ENCODE measurements around the gene MORN4. TPM values are rescaled to one million over a fixed set of nuclear protein-coding genes. Genes with fewer than 3 reads are reported as not detected.

The MORN4 gene
- polyA plus RNA-seq, 1 of the 3 experiments (the other 2 are of a cell fraction), result 31.4 TPM

- WGBS (ENCODE audit: low lambda C conversion rate), result 95% methylated on average over 16 of the region's 16 CpGs
- no peak for DNase-seq
- POLR2A ChIA-PET, result interaction anchor here (1.3 kb wide), 1 partner anchor 37 kb away, joined by 3 read pairs; no protein-coding TSS in a partner anchor
- H3K27ac ChIP-seq (ENCODE audit: low read depth in 2 of 2, low read length in 1 of 2), result no peak overlapping the region
- peaks cover 11 to 31% of the 10 kb centered on the region in 2 experiments for H3K36me3 ChIP-seq (replicated peaks in 1 of 2; ENCODE audit: control insufficient read depth in 1 of 2, insufficient read depth in 2 of 2, low read length in 1 of 2)
- H3K4me1 ChIP-seq (ENCODE audit: control insufficient read depth in 1 of 2, insufficient read depth in 2 of 2, low read depth in 1 of 2, low read length in 1 of 2), result peaks cover 6 to 15% of the 10 kb centered on the region in 2 experiments; a peak in 2 of 4 replicates
- peaks cover under 1% of the 10 kb centered on the region for H3F3A ChIP-seq (replicated peaks; ENCODE audit: insufficient read depth)
- no peaks in the 10 kb centered on the region for H4K20me1 ChIP-seq (ENCODE audit: insufficient read depth)
- H3K4me2 ChIP-seq, result no peak overlapping the region
- H3K9me3 ChIP-seq, result no peaks in the 10 kb centered on the region
- H3K79me2 ChIP-seq (ENCODE audit: insufficient read depth), result peaks cover 2% of the 10 kb centered on the region; the same call in 1 of the 2 replicates
- no peak overlapping the region for H2AFZ ChIP-seq (ENCODE audit: low read depth)
- CTCF ChIA-PET, result interaction anchor here (0.8 to 6.8 kb wide), 9 partner anchors 10 to 107 kb away, joined by 3 to 71 read pairs (median 10); partner anchors contain the start of genes ANKRD2 and MARVELD1
- no peak overlapping the region for H3K4me3 ChIP-seq (ENCODE audit: low read depth in 2 of 2, low read length in 1 of 2)
- TF ChIP-seq FOXM1 (IDR thresholded peaks at IDR 0.05; ENCODE audit: low read depth) (no peak), CTCF (IDR thresholded peaks at IDR 0.05) (no peak), EP300 (IDR thresholded peaks at IDR 0.05; ENCODE audit: borderline replicate concordance in 1 of 2, low read depth in 1 of 2, low read length in 1 of 2) (no peak), NRF1 (IDR thresholded peaks at IDR 0.05; ENCODE audit: low read depth, low read length) (no peak), USF2 (IDR thresholded peaks at IDR 0.05; ENCODE audit: borderline replicate concordance, low read depth, low read length) (no peak), SIN3A (IDR thresholded peaks at IDR 0.05; ENCODE audit: borderline replicate concordance, low read depth, low read length) (no peak), TEAD4 (IDR thresholded peaks at IDR 0.05; ENCODE audit: borderline replicate concordance, insufficient read depth) (no peak), MEF2A (IDR thresholded peaks at IDR 0.05; ENCODE audit: borderline replicate concordance, low read depth) (no peak), GABPA (IDR thresholded peaks at IDR 0.05; ENCODE audit: low read depth) (no peak), SMC3 (IDR thresholded peaks at IDR 0.05; ENCODE audit: low read depth, low read length) (no peak), MXI1 (IDR thresholded peaks at IDR 0.05; ENCODE audit: low read depth, low read length) (no peak), RAD21 (IDR thresholded peaks at IDR 0.05; ENCODE audit: low read length) (no peak), MAX (IDR thresholded peaks at IDR 0.05; ENCODE audit: low read depth) (no peak), ZBTB33 (IDR thresholded peaks at IDR 0.05; ENCODE audit: borderline replicate concordance, low read depth) (no peak), ELF1 (IDR thresholded peaks at IDR 0.05) (no peak), RCOR1 (IDR thresholded peaks at IDR 0.05; ENCODE audit: low read length) (no peak), REST (IDR thresholded peaks at IDR 0.05; ENCODE audit: low read depth, low read length) (no peak), GATA2 (CRISPR knock-in tag; IDR thresholded peaks at IDR 0.05) (no peak), RFX5 (IDR thresholded peaks at IDR 0.05; ENCODE audit: low read length) (no peak)
- no peak overlapping the region for H3K9ac ChIP-seq
- no peaks in the 10 kb centered on the region for H3K27me3 ChIP-seq (ENCODE audit: insufficient read depth)
- no peaks in the 10 kb centered on the region for H3K9me2 ChIP-seq
Measured at GRCh38 chr10:97679594-97679993, 46.3 kb upstream of the MORN4 start.
